RWPE2 (cell line): ENCODE data around the gene SEMA3G.

Experiments
- ATAC-seq: fragments of 200-7000 bp; cut with Tn5 transposase; 3 replicates; pipeline ENCODE4 v1.9.1; 2021; ENCODE audit warnings: low read depth
- DNase-seq: peaks from one replicate; pipeline ENCODE4 v3.0.0-alpha.2; 2020; ENCODE audit warnings: low spot score
- H3K27ac ChIP-seq: fragments of 450-650 bp; 2 replicates; pipeline ENCODE4 v1.5.1; 2017; ENCODE audit warnings: mild to moderate bottlenecking; ENCODE audit not compliant: poor library complexity, severe bottlenecking
- H3K27me3 ChIP-seq: fragments of 250-450 bp; sonication (Bioruptor Pico); 2 replicates; pipeline ENCODE4 v1.5.1; 2021; ENCODE audit warnings: mild to moderate bottlenecking, moderate library complexity; ENCODE audit not compliant: insufficient read depth, poor library complexity, severe bottlenecking
- H3K36me3 ChIP-seq: fragments of 250-450 bp; sonication (Bioruptor Pico); 2 replicates; pipeline ENCODE4 v1.5.1; 2020; ENCODE audit warnings: low read depth, mild to moderate bottlenecking, moderate library complexity
- H3K4me1 ChIP-seq: fragments of 250-450 bp; sonication (Bioruptor Pico); 2 replicates; pipeline ENCODE4 v1.5.1; 2021; ENCODE audit warnings: mild to moderate bottlenecking, moderate library complexity; ENCODE audit not compliant: insufficient read depth, poor library complexity, severe bottlenecking
- H3K4me3 ChIP-seq: fragments of 250-450 bp; sonication (Bioruptor Pico); 2 replicates; pipeline ENCODE4 v1.5.1; 2021; ENCODE audit warnings: mild to moderate bottlenecking, moderate library complexity; ENCODE audit not compliant: severe bottlenecking
- H3K9me3 ChIP-seq: fragments of 250-450 bp; sonication (Bioruptor Pico); 2 replicates; pipeline ENCODE4 v1.5.1; 2021; ENCODE audit warnings: mild to moderate bottlenecking, moderate library complexity; ENCODE audit not compliant: severe bottlenecking
- CTCF ChIP-seq: fragments of 450-650 bp; IDR thresholded peaks from one replicate; pipeline ENCODE4 v1.5.1; 2017; ENCODE audit warnings: mild to moderate bottlenecking, moderate library complexity; ENCODE audit not compliant: poor library complexity, severe bottlenecking

The SEMA3G gene

GRCh38 chr3:52440249-52440551, 4.7 kb downstream of the SEMA3G start:
- TF ChIP-seq CTCF = no peak
- no peaks in the 10 kb centered on the region for H3K36me3 ChIP-seq
- peaks cover 5% of the 10 kb centered on the region for H3K4me1 ChIP-seq
- ATAC-seq (no peak), DNase-seq (no peak)
- H3K27ac ChIP-seq = no peak overlapping the region
- no peaks in the 10 kb centered on the region for H3K9me3 ChIP-seq
- no peak overlapping the region for H3K4me3 ChIP-seq
- no peaks in the 10 kb centered on the region for H3K27me3 ChIP-seq

GRCh38 chr3:52439426-52440248, 5.3 kb downstream of the SEMA3G start:
- H3K27me3 ChIP-seq = no peaks in the 10 kb centered on the region
- no peaks in the 10 kb centered on the region for H3K9me3 ChIP-seq
- no peak overlapping the region for H3K27ac ChIP-seq
- peaks cover 5% of the 10 kb centered on the region for H3K4me1 ChIP-seq
- no peak for DNase-seq
- ATAC-seq = no peak
- TF ChIP-seq CTCF = no peak
- no peaks in the 10 kb centered on the region for H3K36me3 ChIP-seq
- no peak overlapping the region for H3K4me3 ChIP-seq

GRCh38 chr3:52438579-52439425, 6.1 kb downstream of the SEMA3G start:
- ATAC-seq (no peak), DNase-seq (no peak)
- no peaks in the 10 kb centered on the region for H3K27me3 ChIP-seq
- H3K4me1 ChIP-seq = peaks cover 5% of the 10 kb centered on the region
- no peak overlapping the region for H3K4me3 ChIP-seq
- H3K36me3 ChIP-seq = no peaks in the 10 kb centered on the region
- TF ChIP-seq CTCF = no peak
- no peak overlapping the region for H3K27ac ChIP-seq
- no peaks in the 10 kb centered on the region for H3K9me3 ChIP-seq

GRCh38 chr3:52438104-52438376, 6.9 kb downstream of the SEMA3G start:
- H3K36me3 ChIP-seq = no peaks in the 10 kb centered on the region
- no peak overlapping the region for H3K4me3 ChIP-seq
- no peaks in the 10 kb centered on the region for H3K9me3 ChIP-seq
- no peak for TF ChIP-seq CTCF
- DNase-seq (no peak), ATAC-seq (no peak)
- H3K4me1 ChIP-seq = peaks cover 5% of the 10 kb centered on the region
- H3K27ac ChIP-seq = no peak overlapping the region
- no peaks in the 10 kb centered on the region for H3K27me3 ChIP-seq
